H1 (cell line): ENCODE results near the gene RBM41. TPM values are rescaled to one million over a fixed set of nuclear protein-coding genes. Genes with fewer than 3 reads are reported as not detected.

ENCODE experiments used
- CTCF ChIA-PET: fragments of 300-600 bp; sonication (Branson Sonifier 250); formaldehyde crosslinking; loops from one replicate; lab custom pipeline; 2021; ENCODE audit not compliant: partially characterized antibody; lab: Charles Lee
- POLR2A ChIA-PET: fragments of 300-600 bp; sonication (Branson Sonifier 250); formaldehyde crosslinking; loops from one replicate; lab custom pipeline; 2021; ENCODE audit warnings: inconsistent platforms; ENCODE audit not compliant: partially characterized antibody; lab: Charles Lee
- DNase-seq, 2 experiments: peaks; one replicate each; pipeline versions ENCODE4 v3.0.0 to v3.0.0-alpha.2; 2010 to 2022; ENCODE audit warnings: low spot score in 2 of 2, low read depth in 1 of 2, mixed read lengths in 1 of 2
- FAIRE-seq: peaks from 2 replicates; lab custom pipeline; 2011; peaks lifted over from hg19 to GRCh38; lab: Jason Lieb, UNC
- H2AFZ ChIP-seq: 2 replicates; pipeline ENCODE4 v1.8.1; 2012; ENCODE audit warnings: low read length, inconsistent platforms
- H2AK5ac ChIP-seq: 2 replicates; pipeline ENCODE4 v1.6.1; 2013; ENCODE audit warnings: low read depth, low read length
- H2BK120ac ChIP-seq: replicated peaks from 2 replicates; pipeline ENCODE3; 2013; ENCODE audit warnings: low read depth, low read length, inconsistent platforms
- H2BK12ac ChIP-seq: 2 replicates; pipeline ENCODE4 v1.6.1; 2013; ENCODE audit warnings: low read depth, low read length
- H2BK15ac ChIP-seq: 2 replicates; pipeline ENCODE4 v1.6.1; 2013; ENCODE audit warnings: low read length
- H2BK20ac ChIP-seq: 2 replicates; pipeline ENCODE4 v1.6.1; 2013; ENCODE audit warnings: low read length
- H2BK5ac ChIP-seq: 2 replicates; pipeline ENCODE4 v1.6.1; 2013; ENCODE audit warnings: low read depth, low read length
- H3K14ac ChIP-seq: 2 replicates; pipeline ENCODE4 v1.6.1; 2013; ENCODE audit warnings: inconsistent platforms; ENCODE audit not compliant: insufficient read length
- H3K18ac ChIP-seq: 2 replicates; pipeline ENCODE4 v1.6.1; 2013; ENCODE audit warnings: low read length; ENCODE audit errors: extremely low read depth
- H3K23ac ChIP-seq: 2 replicates; pipeline ENCODE4 v1.6.1; 2013; ENCODE audit warnings: inconsistent platforms; ENCODE audit not compliant: insufficient read length
- H3K23me2 ChIP-seq: 2 replicates; pipeline ENCODE4 v1.6.1; 2013; ENCODE audit warnings: low read depth, low read length
- H3K27ac ChIP-seq: 2 replicates; pipeline ENCODE4 v1.6.1; 2011; ENCODE audit warnings: low read depth, low read length, inconsistent platforms
- H3K27me3 ChIP-seq, 4 experiments: replicated peaks in 1 of 4; 1 replicate in 1 of 4; 2 replicates in 3 of 4; pipeline versions ENCODE4 v1.6.1 to v1.8.1; 2011 to 2013; ENCODE audit warnings: low read length in 3 of 4, mild to moderate bottlenecking in 3 of 4, inconsistent platforms in 2 of 4, mixed read lengths in 2 of 4, moderate library complexity in 1 of 4; ENCODE audit not compliant: control insufficient read depth in 3 of 4, insufficient read depth in 3 of 4; ENCODE audit errors: extremely low read depth in 1 of 4
- H3K36me3 ChIP-seq, 4 experiments: 2 replicates each; pipeline versions ENCODE4 v1.6.1 to v1.8.1; 2011 to 2013; ENCODE audit warnings: mild to moderate bottlenecking in 4 of 4, low read length in 3 of 4, moderate library complexity in 2 of 4, control low read depth in 1 of 4, inconsistent platforms in 1 of 4; ENCODE audit not compliant: insufficient read depth in 4 of 4, control insufficient read depth in 2 of 4
- H3K4ac ChIP-seq: replicated peaks from 2 replicates; pipeline ENCODE3; 2013; ENCODE audit warnings: low read length, low read depth, mixed read lengths, inconsistent platforms; ENCODE audit not compliant: insufficient read length
- H3K4me1 ChIP-seq, 4 experiments: replicated peaks in 1 of 4; 1 replicate in 1 of 4; 2 replicates in 3 of 4; pipeline versions ENCODE4 v1.6.1 to v1.8.1; 2011 to 2013; ENCODE audit warnings: low read length in 3 of 4, inconsistent platforms in 2 of 4, mixed read lengths in 1 of 4; ENCODE audit not compliant: insufficient read depth in 4 of 4, control insufficient read depth in 3 of 4
- H3K4me2 ChIP-seq, 2 experiments: 2 replicates each; pipeline versions ENCODE4 v1.6.1 to v1.8.1; 2011 to 2013; ENCODE audit warnings: low read depth in 2 of 2, low read length in 2 of 2, control low read depth in 1 of 2, inconsistent platforms in 1 of 2, mild to moderate bottlenecking in 1 of 2; ENCODE audit not compliant: insufficient read depth in 1 of 2
- H3K4me3 ChIP-seq, 4 experiments: fragments of 200-600, 300-600 bp in 1 of 4; sonication (generic), shearing (Covaris generic), sonication (Bioruptor Twin) in 1 of 4; 2 replicates each; pipeline versions ENCODE4 v1.5.1 to v1.8.1; 2011 to 2016; ENCODE audit warnings: low read length in 4 of 4, low read depth in 3 of 4, control low read depth in 2 of 4, inconsistent platforms in 2 of 4, mild to moderate bottlenecking in 2 of 4, mixed read lengths in 1 of 4, moderate library complexity in 1 of 4; ENCODE audit not compliant: insufficient read depth in 2 of 4; ENCODE audit errors: extremely low read depth in 1 of 4
- H3K56ac ChIP-seq: replicated peaks from 2 replicates; pipeline ENCODE3; 2013; ENCODE audit warnings: low read depth, mild to moderate bottlenecking, mixed read lengths, low read length, inconsistent platforms; ENCODE audit not compliant: insufficient read length
- H3K79me1 ChIP-seq: 2 replicates; pipeline ENCODE4 v1.6.1; 2013; ENCODE audit warnings: low read depth, low read length, control low read depth
- H3K79me2 ChIP-seq, 2 experiments: 2 replicates each; pipeline versions ENCODE4 v1.6.1 to v1.8.1; 2012 to 2013; ENCODE audit warnings: low read length in 2 of 2, mild to moderate bottlenecking in 2 of 2, inconsistent platforms in 1 of 2; ENCODE audit not compliant: insufficient read depth in 2 of 2, control insufficient read depth in 1 of 2
- H3K9ac ChIP-seq, 4 experiments: replicated peaks in 1 of 4; 1 replicate in 1 of 4; 2 replicates in 3 of 4; pipeline versions ENCODE4 v1.6.1 to v1.8.1; 2011 to 2013; ENCODE audit warnings: low read depth in 3 of 4, low read length in 3 of 4, control low read depth in 2 of 4, mild to moderate bottlenecking in 2 of 4, moderate library complexity in 2 of 4, inconsistent platforms in 1 of 4; ENCODE audit errors: extremely low read depth in 1 of 4
- H3K9me3 ChIP-seq, 2 experiments: 2 replicates each; pipeline versions ENCODE4 v1.6.1 to v1.8.1; 2012 to 2013; ENCODE audit warnings: mild to moderate bottlenecking in 2 of 2, moderate library complexity in 2 of 2, control low read depth in 1 of 2, inconsistent platforms in 1 of 2, low read depth in 1 of 2, low read length in 1 of 2, mixed read lengths in 1 of 2; ENCODE audit not compliant: insufficient read depth in 2 of 2
- H4K20me1 ChIP-seq, 2 experiments: replicated peaks in 1 of 2; 2 replicates each; pipeline versions ENCODE3 to v1.8.1; 2011 to 2013; ENCODE audit warnings: inconsistent platforms in 2 of 2, low read length in 2 of 2, mild to moderate bottlenecking in 1 of 2; ENCODE audit not compliant: insufficient read depth in 2 of 2, control insufficient read depth in 1 of 2
- H4K5ac ChIP-seq: 2 replicates; pipeline ENCODE4 v1.6.1; 2013; ENCODE audit warnings: low read length, low read depth, mixed read lengths, inconsistent platforms; ENCODE audit not compliant: insufficient read length
- H4K8ac ChIP-seq: 2 replicates; pipeline ENCODE4 v1.8.0; 2013; ENCODE audit warnings: mild to moderate bottlenecking, moderate library complexity, low read length, inconsistent platforms; ENCODE audit not compliant: insufficient read depth; ENCODE audit errors: extremely low read depth
- H4K91ac ChIP-seq: replicated peaks from 2 replicates; pipeline ENCODE3; 2013; ENCODE audit warnings: low read length, mixed read lengths, inconsistent platforms; ENCODE audit not compliant: insufficient read length
- BRCA1 ChIP-seq: IDR thresholded peaks from 2 replicates; pipeline ENCODE4 v1.6.1; 2012; ENCODE audit warnings: low read depth, low read length, improper control_type of control experiment
- CBX5 ChIP-seq: fragments of 300-800, 300-1000 bp; sonication (generic); IDR thresholded peaks from 2 replicates; pipeline ENCODE4 v1.7.1; 2016; ENCODE audit warnings: antibody characterized with exemption, low read length, low read depth
- CHD2 ChIP-seq: IDR thresholded peaks from 2 replicates; pipeline ENCODE4 v1.6.1; 2012; ENCODE audit warnings: low read length, improper control_type of control experiment
- JUN ChIP-seq: IDR thresholded peaks from 2 replicates; pipeline ENCODE4 v1.6.1; 2011; ENCODE audit warnings: low read depth, mild to moderate bottlenecking, improper control_type of control experiment, low read length
- POLR2A ChIP-seq, 2 experiments: IDR thresholded peaks; 1 replicate in 1 of 2; 2 replicates in 1 of 2; pipeline ENCODE4 v1.6.1; 2011; ENCODE audit warnings: low read depth in 2 of 2, low read length in 2 of 2, mild to moderate bottlenecking in 2 of 2; ENCODE audit errors: control extremely low read depth in 1 of 2
- YY1 ChIP-seq: IDR thresholded peaks from 2 replicates; pipeline ENCODE4 v1.6.1; 2011; ENCODE audit warnings: low read depth, mild to moderate bottlenecking, low read length
- WGBS, 2 experiments: shearing (Covaris generic) in 1 of 2; methylation state at CpG; one replicate each; pipeline versions ENCODE4 v1.1.6 to v1.1.7; 2013 to 2015; ENCODE audit warnings: low lambda C conversion rate in 2 of 2, mixed read lengths in 2 of 2, inconsistent platforms in 1 of 2, low coverage in 1 of 2, missing lambda C conversion rate in 1 of 2; ENCODE audit not compliant: insufficient replicate concordance in 2 of 2, insufficient coverage in 1 of 2, insufficient read length in 1 of 2; ENCODE audit errors: extremely low coverage in 1 of 2, missing lambda C conversion rate in 1 of 2; 5-methylcytosine and 5-hydroxymethylcytosine counted together
- polyA plus RNA-seq, 7 experiments: library from polyadenylated mRNA; depleted of rRNA in 3 of 7; stranded (reverse) in 5 of 7; unstranded in 2 of 7; fragments of >200 nt in 5 of 7; fragments of 200-250 nt in 2 of 7; gene quantifications; 1 replicate in 5 of 7; 2 replicates in 1 of 7; 4 replicates in 1 of 7; pipeline versions ENCODE4 v1.2.1 to v1.2.3, GENCODE V29; 2011 to 2013; ENCODE audit warnings: missing spikeins in 2 of 7, mixed read lengths in 2 of 7
- total RNA-seq: library from RNA; stranded (reverse); fragmentation: NEBNext Ultra II Directional; extraction: Animal tissue kit (Norgen Biotek cat#: 25700); gene quantifications from 2 replicates; pipeline ENCODE4 v1.2.1, GENCODE V29; 2021

RBM41 gene
- total and polyA plus RNA-seq, 2 of the 8 experiments (the other 6 are each of a cell fraction or from before 2014, with no cell fraction given) = 2.6 to 26.4 TPM

DNA sequence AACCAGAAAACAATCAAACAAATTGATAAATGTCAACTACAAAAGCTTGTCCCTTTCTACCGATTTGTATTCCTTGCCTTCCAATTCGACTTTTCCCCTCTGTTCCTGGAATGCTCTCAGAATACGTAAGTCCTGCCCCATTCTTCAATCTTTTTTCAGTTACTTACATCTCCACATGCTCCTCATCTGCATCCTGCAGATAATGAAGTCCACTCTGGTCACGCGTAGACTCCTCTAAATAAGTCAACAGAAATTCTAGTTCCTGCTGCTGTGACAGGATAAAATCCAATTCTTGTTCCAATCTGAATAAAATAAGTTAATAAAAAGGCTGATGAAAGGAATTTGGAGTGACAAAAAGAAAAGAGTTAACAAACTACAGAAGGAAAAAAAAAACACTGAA is 34.4 kb upstream of the RBM41 start:
- 82% methylated on average over 5 of the region's 5 CpGs; no CpG with 5 or more reads in 1 of the 2 experiments for WGBS, 2 experiments
- H3K4me2 ChIP-seq = no peak overlapping the region

More for the DNA sequence above, 34.4 kb upstream of the RBM41 start:
- no peak overlapping the region for H3K14ac ChIP-seq
- no peak for DNase-seq
- H3K23me2 ChIP-seq = no peaks in the 10 kb centered on the region
- no peaks in the 10 kb centered on the region for H3K79me2 ChIP-seq
- H3K9me3 ChIP-seq = no peaks in the 10 kb centered on the region
- H3K23ac ChIP-seq = no peak overlapping the region
- H4K91ac ChIP-seq = no peak overlapping the region
- no peak overlapping the region for H2BK20ac ChIP-seq
- H3K79me1 ChIP-seq = no peaks in the 10 kb centered on the region
- H4K20me1 ChIP-seq = no peaks in the 10 kb centered on the region
- no peak overlapping the region for H4K5ac ChIP-seq
- H3K4ac ChIP-seq = no peak overlapping the region
- no peak for FAIRE-seq
- H3K27ac ChIP-seq = no peak overlapping the region
- H3K27me3 ChIP-seq = no peaks in the 10 kb centered on the region
- no peaks in the 10 kb centered on the region for H3K36me3 ChIP-seq
- CTCF ChIA-PET = no interaction called here
- H4K8ac ChIP-seq = no peak overlapping the region
- H2AFZ ChIP-seq = no peak overlapping the region
- H3K4me1 ChIP-seq = peaks cover 0 to 6% (median 2%) of the 10 kb centered on the region in 4 experiments; a peak in 3 of 7 replicates
- H2AK5ac ChIP-seq = no peak overlapping the region
- H2BK12ac ChIP-seq = no peak overlapping the region
- no peak for TF ChIP-seq YY1
- no peak for TF ChIP-seq BRCA1
- no peak for TF ChIP-seq JUN
- no peak for TF ChIP-seq POLR2A (IDR thresholded peaks at IDR 0.05; ENCODE audit: control extremely low read depth in 1 of 2, low read depth in 2 of 2, low read length in 2 of 2)
- no peak for TF ChIP-seq CHD2
- no peak for TF ChIP-seq CBX5
- TF ChIP-seq, all 59 proteins: peak for 0
- Histone ChIP-seq H2BK120ac (no peak overlapping the region), H3K4me3 (no peak overlapping the region), H3K18ac (no peak overlapping the region), H2BK15ac (no peak overlapping the region), H3K56ac (no peak overlapping the region), H3K9ac (no peak overlapping the region), H2BK5ac (no peak overlapping the region)
- POLR2A ChIA-PET = no interaction called here
